ENCODE data around the gene OSBPL5.

OSBPL5 gene

GRCh38 chr11:3044915-3045314 lies 120.2 kb downstream of the OSBPL5 start:
- Histone ChIP-seq H3K27me3 (ENCODE audit: low read depth, low read length) (no peaks in the 10 kb centered on the region), H4K20me1 (ENCODE audit: insufficient read depth, low read length) (peaks cover 47% of the 10 kb centered on the region), H3K9ac (ENCODE audit: low read length) (no peak overlapping the region), H3K4me3 (ENCODE audit: low read length) (no peak overlapping the region), H3K79me2 (ENCODE audit: low read length) (peaks cover 68% of the 10 kb centered on the region), H3K4me2 (ENCODE audit: low read length) (no peak overlapping the region), H3K27ac (ENCODE audit: low read length) (no peak overlapping the region), H3K9me3 (ENCODE audit: insufficient read depth, low read length) (no peaks in the 10 kb centered on the region), H2AFZ (ENCODE audit: low read depth, low read length) (no peak overlapping the region), H3K36me3 (replicated peaks; ENCODE audit: low read depth, low read length) (peaks cover 26% of the 10 kb centered on the region), H3K4me1 (ENCODE audit: low read length) (peaks cover 10% of the 10 kb centered on the region)
- no peak for TF ChIP-seq EZH2phosphoT487 (IDR thresholded peaks at IDR 0.05; ENCODE audit: low read depth)
- TF ChIP-seq, protein P1, sequence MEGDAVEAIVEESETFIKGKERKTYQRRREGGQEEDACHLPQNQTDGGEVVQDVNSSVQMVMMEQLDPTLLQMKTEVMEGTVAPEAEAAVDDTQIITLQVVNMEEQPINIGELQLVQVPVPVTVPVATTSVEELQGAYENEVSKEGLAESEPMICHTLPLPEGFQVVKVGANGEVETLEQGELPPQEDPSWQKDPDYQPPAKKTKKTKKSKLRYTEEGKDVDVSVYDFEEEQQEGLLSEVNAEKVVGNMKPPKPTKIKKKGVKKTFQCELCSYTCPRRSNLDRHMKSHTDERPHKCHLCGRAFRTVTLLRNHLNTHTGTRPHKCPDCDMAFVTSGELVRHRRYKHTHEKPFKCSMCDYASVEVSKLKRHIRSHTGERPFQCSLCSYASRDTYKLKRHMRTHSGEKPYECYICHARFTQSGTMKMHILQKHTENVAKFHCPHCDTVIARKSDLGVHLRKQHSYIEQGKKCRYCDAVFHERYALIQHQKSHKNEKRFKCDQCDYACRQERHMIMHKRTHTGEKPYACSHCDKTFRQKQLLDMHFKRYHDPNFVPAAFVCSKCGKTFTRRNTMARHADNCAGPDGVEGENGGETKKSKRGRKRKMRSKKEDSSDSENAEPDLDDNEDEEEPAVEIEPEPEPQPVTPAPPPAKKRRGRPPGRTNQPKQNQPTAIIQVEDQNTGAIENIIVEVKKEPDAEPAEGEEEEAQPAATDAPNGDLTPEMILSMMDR (IDR thresholded peaks at IDR 0.05; ENCODE audit: low read depth, low read length): no peak

DNA sequence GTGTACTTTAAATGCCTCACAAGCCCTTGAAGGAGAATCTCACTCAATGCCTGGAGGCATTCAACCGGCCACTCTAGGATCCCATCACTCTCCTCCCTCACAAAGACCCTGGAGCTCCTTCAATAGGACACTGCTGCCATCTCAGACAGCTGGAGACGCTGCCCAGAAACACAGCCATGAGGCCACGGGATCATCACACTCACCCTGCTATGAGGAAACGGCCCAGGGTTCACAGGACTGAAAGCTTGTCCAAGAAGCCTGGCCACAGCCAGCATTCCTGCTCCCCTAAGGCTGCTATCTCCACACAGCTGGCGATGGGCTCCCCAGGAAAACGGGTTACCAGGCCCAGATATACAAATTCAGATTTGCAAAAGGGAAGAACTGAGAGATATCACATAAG lies 121.1 kb downstream of the OSBPL5 start:
- H3K36me3 ChIP-seq (replicated peaks; ENCODE audit: low read depth, low read length): peaks cover 34% of the 10 kb centered on the region
- H3K79me2 ChIP-seq (ENCODE audit: low read length): peaks cover 61% of the 10 kb centered on the region
- peaks cover 41% of the 10 kb centered on the region for H4K20me1 ChIP-seq (ENCODE audit: insufficient read depth, low read length)
- no peak overlapping the region for H3K9ac ChIP-seq (ENCODE audit: low read length)
- TF ChIP-seq, protein P1 (IDR thresholded peaks at IDR 0.05; ENCODE audit: low read depth, low read length): no peak
- no peak for TF ChIP-seq EZH2phosphoT487 (IDR thresholded peaks at IDR 0.05; ENCODE audit: low read depth)
- H3K27me3 ChIP-seq (ENCODE audit: low read depth, low read length): no peaks in the 10 kb centered on the region
- no peak overlapping the region for H3K4me3 ChIP-seq (ENCODE audit: low read length)
- H3K4me1 ChIP-seq (ENCODE audit: low read length): peaks cover 3% of the 10 kb centered on the region
- no peak overlapping the region for H3K4me2 ChIP-seq (ENCODE audit: low read length)
- no peak overlapping the region for H3K27ac ChIP-seq (ENCODE audit: low read length)
- H3K9me3 ChIP-seq (ENCODE audit: insufficient read depth, low read length): no peaks in the 10 kb centered on the region
- H2AFZ ChIP-seq (ENCODE audit: low read depth, low read length): no peak overlapping the region

DNA sequence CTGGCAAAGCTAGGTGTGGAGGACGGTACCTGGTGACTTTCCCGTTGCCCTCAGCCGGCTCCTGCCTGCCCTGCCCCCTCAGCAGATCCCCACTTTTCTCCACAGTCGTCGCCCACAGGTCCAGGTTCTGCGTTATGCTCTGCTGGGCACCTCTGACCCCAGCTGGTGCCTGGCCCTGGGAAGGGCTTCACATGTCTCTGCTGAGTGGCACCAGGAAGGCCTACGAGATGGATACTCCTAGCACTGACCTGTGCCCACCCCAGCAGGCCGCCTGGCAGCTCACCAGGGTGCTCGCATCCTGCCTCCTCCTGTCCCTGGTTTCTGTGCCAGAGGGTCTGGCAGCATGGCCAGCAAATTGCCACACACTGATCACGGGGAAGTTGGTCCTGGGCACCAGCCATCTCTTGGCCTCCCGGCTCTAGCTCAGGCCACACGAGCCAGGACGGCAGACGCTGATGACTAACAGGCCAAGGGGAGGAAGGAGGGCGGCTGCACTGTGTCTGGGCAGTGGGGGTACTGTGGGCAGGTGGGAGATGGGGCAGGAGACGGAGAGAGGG lies 121.7 kb downstream of the OSBPL5 start:
- H3K27ac ChIP-seq (ENCODE audit: low read length): no peak overlapping the region
- H3K79me2 ChIP-seq (ENCODE audit: low read length): peaks cover 55% of the 10 kb centered on the region
- peaks cover 41% of the 10 kb centered on the region for H4K20me1 ChIP-seq (ENCODE audit: insufficient read depth, low read length)

GRCh38 chr11:3042496-3043314 lies 122.4 kb downstream of the OSBPL5 start:
- H3K4me1 ChIP-seq (ENCODE audit: low read length): no peaks in the 10 kb centered on the region
- no peaks in the 10 kb centered on the region for H3K9me3 ChIP-seq (ENCODE audit: insufficient read depth, low read length)
- H3K36me3 ChIP-seq (replicated peaks; ENCODE audit: low read depth, low read length): peaks cover 43% of the 10 kb centered on the region
- no peak overlapping the region for H3K27ac ChIP-seq (ENCODE audit: low read length)
- H3K27me3 ChIP-seq (ENCODE audit: low read depth, low read length): no peaks in the 10 kb centered on the region
- no peak overlapping the region for H2AFZ ChIP-seq (ENCODE audit: low read depth, low read length)
- no peak overlapping the region for H3K4me2 ChIP-seq (ENCODE audit: low read length)
- H3K4me3 ChIP-seq (ENCODE audit: low read length): no peak overlapping the region
- TF ChIP-seq EZH2phosphoT487 (IDR thresholded peaks at IDR 0.05; ENCODE audit: low read depth): no peak
- TF ChIP-seq, protein P1 (IDR thresholded peaks at IDR 0.05; ENCODE audit: low read depth, low read length): no peak
- peaks cover 48% of the 10 kb centered on the region for H3K79me2 ChIP-seq (ENCODE audit: low read length)
- H4K20me1 ChIP-seq (ENCODE audit: insufficient read depth, low read length): peaks cover 38% of the 10 kb centered on the region
- no peak overlapping the region for H3K9ac ChIP-seq (ENCODE audit: low read length)

More for the DNA sequence above, 121.7 kb downstream of the OSBPL5 start:
- Histone ChIP-seq H3K4me2 (ENCODE audit: low read length) (no peak overlapping the region), H3K4me1 (ENCODE audit: low read length) (no peaks in the 10 kb centered on the region), H3K27me3 (ENCODE audit: low read depth, low read length) (no peaks in the 10 kb centered on the region), H2AFZ (ENCODE audit: low read depth, low read length) (no peak overlapping the region), H3K36me3 (replicated peaks; ENCODE audit: low read depth, low read length) (peaks cover 37% of the 10 kb centered on the region), H3K9me3 (ENCODE audit: insufficient read depth, low read length) (no peaks in the 10 kb centered on the region), H3K9ac (ENCODE audit: low read length) (no peak overlapping the region), H3K4me3 (ENCODE audit: low read length) (no peak overlapping the region)
- TF ChIP-seq, protein P1 (IDR thresholded peaks at IDR 0.05; ENCODE audit: low read depth, low read length): no peak
- TF ChIP-seq EZH2phosphoT487 (IDR thresholded peaks at IDR 0.05; ENCODE audit: low read depth): no peak
